ENCODE data around the gene IGF1R. TPM values are rescaled to one million over a fixed set of nuclear protein-coding genes. Genes with fewer than 3 reads are reported as not detected.
A peak's percentile ranks its signal among the peaks of the same experiment; 100 is the strongest.

The IGF1R gene
- total and polyA plus RNA-seq, 7 donors = 1.2 to 130 (median 39.6) TPM

GRCh38 chr15:98771541-98771940 is 123.2 kb downstream of the IGF1R start:
- H3K27me3 ChIP-seq = no peaks in the 10 kb centered on the region
- H3K36me3 ChIP-seq = no peaks in the 10 kb centered on the region
- H3K9me3 ChIP-seq = no peaks in the 10 kb centered on the region
- no peak overlapping the region for H3K27ac ChIP-seq
- H3K4me3 ChIP-seq = no peak overlapping the region
- 18 to 57% methylated on average over 4 of the region's 4 CpGs for WGBS, 2 donors
- peaks cover 0 to 48% (median 30%) of the 10 kb centered on the region in 4 donors for H3K4me1 ChIP-seq
- no peak for TF ChIP-seq POLR2A (IDR thresholded peaks at IDR 0.05)
- TF ChIP-seq CTCF (IDR thresholded peaks at IDR 0.05) = no peak
- no peak for TF ChIP-seq POLR2AphosphoS5 (IDR thresholded peaks at IDR 0.05)
- TF ChIP-seq EP300 (IDR thresholded peaks at IDR 0.05) = no peak
- intact Hi-C loops (cut with DNase I) = no loop called here
- DNase-seq = no peak

- H3K9me3 ChIP-seq = no peaks in the 10 kb centered on the region
- H3K4me1 ChIP-seq = peaks cover 0 to 61% (median 42%) of the 10 kb centered on the region in 4 donors
- no peaks in the 10 kb centered on the region for H3K27me3 ChIP-seq
- no peak overlapping the region for H3K27ac ChIP-seq
- DNase-seq = no peak
- H3K4me3 ChIP-seq = no peak overlapping the region
- intact Hi-C loops (cut with DNase I) = no loop called here
- H3K36me3 ChIP-seq = no peaks in the 10 kb centered on the region
- WGBS, 2 donors = 58 to 59% methylated on average over 3 of the region's 3 CpGs
- TF ChIP-seq POLR2AphosphoS5 (IDR thresholded peaks at IDR 0.05) = no peak
- no peak for TF ChIP-seq EP300 (IDR thresholded peaks at IDR 0.05)
- no peak for TF ChIP-seq POLR2A (IDR thresholded peaks at IDR 0.05)
- no peak for TF ChIP-seq CTCF (IDR thresholded peaks at IDR 0.05)
Measured at GRCh38 chr15:98772895-98773294, 124.6 kb downstream of the IGF1R start.

- Histone ChIP-seq H3K4me3 (no peak overlapping the region), H3K4me1 (peaks cover 0 to 64% (median 43%) of the 10 kb centered on the region in 4 donors), H3K27me3 (no peaks in the 10 kb centered on the region), H3K9me3 (no peaks in the 10 kb centered on the region), H3K36me3 (no peaks in the 10 kb centered on the region), H3K27ac (no peak overlapping the region)
- 86 to 92% methylated on average over 6 of the region's 6 CpGs for WGBS, 2 donors
- TF ChIP-seq EP300 (IDR thresholded peaks at IDR 0.05) = no peak
- no peak for TF ChIP-seq CTCF (IDR thresholded peaks at IDR 0.05)
- TF ChIP-seq POLR2A (IDR thresholded peaks at IDR 0.05) = no peak
- no peak for TF ChIP-seq POLR2AphosphoS5 (IDR thresholded peaks at IDR 0.05)
- no peak for DNase-seq
- intact Hi-C loops (cut with DNase I) = no loop called here
Measured at GRCh38 chr15:98773616-98774015, 125.3 kb downstream of the IGF1R start.

GRCh38 chr15:98774756-98775497 is 126.6 kb downstream of the IGF1R start:
- no peak for DNase-seq
- Histone ChIP-seq H3K27ac (peak overlapping the region in 1 of 4 donors; percentile 67), H3K4me1 (peaks cover 0 to 69% (median 50%) of the 10 kb centered on the region in 4 donors), H3K4me3 (no peak overlapping the region), H3K27me3 (no peaks in the 10 kb centered on the region), H3K9me3 (no peaks in the 10 kb centered on the region), H3K36me3 (no peaks in the 10 kb centered on the region)
- intact Hi-C loops (cut with DNase I) = loop anchor here (5.0 kb wide), 3 partner anchors 93 to 282 kb away; no protein-coding TSS in a partner anchor
- TF ChIP-seq CTCF (IDR thresholded peaks at IDR 0.05) = no peak
- no peak for TF ChIP-seq EP300 (IDR thresholded peaks at IDR 0.05)
- TF ChIP-seq POLR2A (IDR thresholded peaks at IDR 0.05) = no peak
- no peak for TF ChIP-seq POLR2AphosphoS5 (IDR thresholded peaks at IDR 0.05)
- WGBS, 2 donors = 60 to 81% methylated on average over 10 of the region's 10 CpGs
